GM19438 (cell line): ENCODE measurements around the gene ARHGAP23.
"Not testable (repeated sequence)": the region's sequence is repeated elsewhere in the genome, so short reads cannot be mapped to it uniquely, and the experiment has no call there.

Experiments used
- ATAC-seq: cut with Tn5 transposase; IDR thresholded peaks from one replicate; pipeline ENCODE4 v1.9.1; 2021; ENCODE audit warnings: low read depth; ENCODE audit not compliant: unreplicated experiment

Gene ARHGAP23

GRCh38 chr17:38421871-38422827, 6.1 kb upstream of the ARHGAP23 start:
- no peak for ATAC-seq

- ATAC-seq, result no peak
Observed at GRCh38 chr17:38424297-38424972, 3.8 kb upstream of the ARHGAP23 start.

- ATAC-seq, result no peak
Observed at GRCh38 chr17:38425031-38425430, 3.2 kb upstream of the ARHGAP23 start.

GRCh38 chr17:38425744-38426143, 2.5 kb upstream of the ARHGAP23 start:
- ATAC-seq, result no peak

- ATAC-seq, result no peak
Observed at GRCh38 chr17:38426441-38426840, 1.8 kb upstream of the ARHGAP23 start.

- ATAC-seq, result no peak
Observed at GRCh38 chr17:38427160-38427949, 909 bp upstream of the ARHGAP23 start.

GRCh38 chr17:38428643-38429371, 543 bp downstream of the ARHGAP23 start:
- ATAC-seq, result no peak

GRCh38 chr17:38429476-38430100, 1.3 kb downstream of the ARHGAP23 start:
- ATAC-seq, result no peak

GRCh38 chr17:38430316-38430715, 2.1 kb downstream of the ARHGAP23 start:
- ATAC-seq, result no peak

GRCh38 chr17:38430822-38431221, 2.6 kb downstream of the ARHGAP23 start:
- ATAC-seq, result no peak

GRCh38 chr17:38431346-38432145, 3.3 kb downstream of the ARHGAP23 start:
- no peak for ATAC-seq

GRCh38 chr17:38434178-38434665, 6.0 kb downstream of the ARHGAP23 start:
- no peak for ATAC-seq

GRCh38 chr17:38435795-38436194, 7.5 kb downstream of the ARHGAP23 start:
- no peak for ATAC-seq

GRCh38 chr17:38436386-38436785, 8.1 kb downstream of the ARHGAP23 start:
- ATAC-seq, result no peak

- not testable (repeated sequence) for ATAC-seq
Observed at GRCh38 chr17:38437313-38437712, 9.0 kb downstream of the ARHGAP23 start.

GRCh38 chr17:38439436-38439835, 11.2 kb downstream of the ARHGAP23 start:
- ATAC-seq, result no peak

GRCh38 chr17:38440614-38441397, 12.5 kb downstream of the ARHGAP23 start:
- ATAC-seq, result no peak

GRCh38 chr17:38441429-38442061, 13.3 kb downstream of the ARHGAP23 start:
- ATAC-seq, result no peak
